GM19395 (cell line): ENCODE data around the gene SUPT3H.

Source experiments
- ATAC-seq: cut with Tn5 transposase; IDR thresholded peaks from one replicate; pipeline ENCODE4 v1.9.1; 2021; ENCODE audit warnings: mild to moderate bottlenecking, moderate library complexity; ENCODE audit not compliant: unreplicated experiment

SUPT3H gene

DNA sequence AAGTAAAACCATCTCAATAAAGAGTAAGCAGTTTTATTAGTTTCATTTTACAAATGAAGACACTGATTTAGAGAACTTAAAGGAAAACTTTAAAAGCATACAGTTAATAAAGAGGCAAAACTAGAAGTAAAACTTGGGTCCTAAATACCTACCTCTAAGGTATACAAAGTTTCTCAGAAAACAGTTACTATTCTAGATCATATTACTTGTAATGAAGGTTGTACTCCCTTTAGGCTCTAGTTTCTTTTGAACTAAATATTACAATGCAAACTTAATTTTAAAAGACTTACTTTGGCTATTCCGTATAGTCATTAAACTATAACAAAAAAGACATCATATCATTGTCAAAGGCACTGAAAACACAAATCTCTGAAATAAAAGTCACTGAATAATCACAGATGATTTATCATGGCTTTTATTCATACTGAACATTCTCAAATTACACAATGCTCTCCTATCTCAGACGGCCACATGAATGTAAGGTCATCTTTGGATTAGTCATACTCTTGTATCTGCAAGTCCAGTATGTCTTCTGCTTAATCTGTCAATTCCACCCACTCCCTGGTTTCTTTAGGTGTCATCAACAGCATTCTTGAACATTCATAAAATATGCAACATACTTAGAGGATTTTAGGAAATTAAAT, 411.2 kb downstream of the SUPT3H start:
- no peak for ATAC-seq

DNA sequence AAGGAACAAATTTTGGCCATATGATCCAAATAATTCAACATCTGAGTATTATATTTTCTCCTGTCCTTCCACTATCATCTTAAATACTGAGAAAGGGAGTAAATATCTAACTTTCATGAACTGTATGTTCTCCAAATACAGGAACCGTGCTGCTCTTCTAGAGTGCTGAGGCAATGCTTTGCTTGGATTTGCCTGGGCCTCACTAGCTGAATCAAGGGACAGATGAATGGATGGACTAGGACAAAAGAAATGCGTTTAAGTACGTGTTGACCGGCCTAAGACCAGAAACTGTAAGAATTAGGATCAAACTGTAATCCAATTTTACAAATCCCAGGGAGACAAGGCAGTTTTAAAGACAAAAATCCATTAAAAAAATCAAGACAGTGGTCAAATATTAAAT, 412.0 kb downstream of the SUPT3H start:
- no peak for ATAC-seq

DNA sequence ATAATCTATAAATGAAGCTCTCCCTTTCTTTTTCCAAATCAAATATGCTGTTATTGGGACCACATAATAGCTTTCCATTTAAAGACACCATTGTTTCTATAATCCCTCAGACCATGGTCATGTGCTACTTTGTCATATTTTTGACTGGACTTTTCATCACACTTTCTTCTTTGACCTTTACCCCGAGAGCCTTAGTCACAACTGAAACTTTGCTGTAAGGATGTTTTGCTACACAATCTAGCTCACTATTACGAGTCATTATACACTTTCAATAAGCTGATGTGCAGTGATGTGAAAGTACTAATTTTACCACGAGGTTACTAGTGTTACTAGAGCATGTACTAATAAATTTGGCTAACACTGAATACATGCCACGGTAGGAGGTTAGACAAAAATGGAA, 416.8 kb downstream of the SUPT3H start:
- ATAC-seq: no peak

DNA sequence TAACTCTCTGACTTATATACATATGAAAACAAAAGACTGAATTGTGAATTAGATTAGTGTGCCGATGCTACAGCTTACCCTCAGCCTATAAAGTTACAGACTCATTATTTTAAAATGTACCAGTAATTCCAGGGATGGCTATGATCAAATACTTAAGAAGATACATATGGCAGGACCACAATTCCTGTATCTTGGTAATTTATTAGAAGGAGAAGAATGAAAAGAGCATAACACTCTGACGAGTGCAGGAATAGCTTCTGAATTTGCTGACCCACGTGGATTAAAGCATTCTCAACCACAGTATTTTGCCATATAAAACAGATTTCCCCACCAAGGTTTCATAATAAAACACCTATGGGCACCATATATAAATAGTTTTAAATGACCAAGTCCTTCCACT, 418.1 kb downstream of the SUPT3H start:
- no peak for ATAC-seq

DNA sequence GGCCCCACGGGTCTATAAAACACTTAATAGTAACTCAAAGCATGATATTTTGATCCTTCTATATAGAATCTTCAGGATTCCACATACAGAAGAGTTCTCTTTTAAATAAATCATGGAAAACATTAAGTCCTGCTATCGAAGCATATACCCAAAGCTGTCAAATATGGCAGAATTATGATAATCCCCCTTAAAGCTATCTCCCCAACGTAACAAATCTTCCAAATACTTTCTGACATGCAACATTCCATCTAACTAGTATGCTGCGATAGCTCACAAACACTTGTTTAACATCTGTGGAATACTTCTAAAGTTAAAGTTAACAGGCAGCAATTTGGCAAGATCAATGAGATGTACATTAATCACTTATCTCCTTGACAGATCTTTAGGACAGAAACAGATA, 420.6 kb downstream of the SUPT3H start:
- no peak for ATAC-seq

DNA sequence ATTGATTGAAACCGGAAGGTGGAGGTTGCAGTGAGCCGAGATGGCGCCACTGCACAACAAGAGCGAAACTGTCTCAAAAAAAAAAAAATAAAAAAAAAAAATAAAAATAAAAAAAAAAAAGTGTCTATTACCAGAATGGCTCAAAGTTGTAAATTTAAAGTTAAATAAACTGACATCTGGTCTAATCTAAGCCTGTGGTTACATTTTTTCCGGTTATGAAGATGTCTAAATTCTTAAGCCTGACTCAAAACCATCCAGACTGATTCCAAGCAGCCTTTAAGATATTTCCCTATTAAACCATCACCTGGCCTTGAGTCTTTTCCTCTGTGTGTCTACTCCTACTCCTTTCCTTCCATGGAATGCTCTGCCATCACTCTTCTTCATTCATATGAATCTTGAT, 421.3 kb downstream of the SUPT3H start:
- no peak for ATAC-seq

DNA sequence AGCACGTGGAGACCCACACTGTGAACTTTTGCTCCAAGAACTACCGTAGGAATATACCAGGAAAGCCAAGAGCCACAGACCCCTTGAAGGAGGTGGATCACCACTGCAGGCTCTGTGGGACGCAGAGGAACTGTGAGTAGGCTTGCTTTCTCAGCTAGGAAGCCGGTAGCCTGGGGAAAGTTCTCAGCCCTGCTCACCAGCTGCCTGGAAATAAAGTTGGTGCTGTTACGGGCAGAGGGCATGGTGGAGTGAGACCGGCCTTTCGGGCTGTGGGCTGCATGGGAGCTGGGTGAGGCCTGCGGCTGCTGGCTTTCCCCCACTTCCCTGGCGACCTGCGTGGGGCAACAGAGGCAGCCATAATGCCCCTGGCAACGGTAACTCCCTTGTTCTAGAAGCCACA, 422.6 kb downstream of the SUPT3H start:
- no peak for ATAC-seq

DNA sequence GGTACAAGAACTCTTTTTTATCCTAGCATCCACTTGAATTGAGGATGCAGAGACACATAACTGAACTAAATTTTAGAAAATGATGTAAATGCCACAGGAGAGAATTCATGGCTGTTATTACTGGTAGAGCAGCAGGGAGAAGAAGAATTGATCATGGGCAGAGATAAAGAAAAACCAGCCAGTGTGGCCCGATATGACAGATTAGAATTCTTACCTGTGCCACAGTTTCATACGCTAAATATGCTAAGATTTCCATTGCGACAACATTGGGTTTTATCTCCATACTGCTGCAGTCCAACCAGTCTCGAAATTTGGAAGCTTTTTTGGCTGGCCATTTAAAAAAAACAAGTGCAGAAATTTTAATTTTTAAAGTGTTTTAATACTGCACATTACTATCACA, 423.5 kb downstream of the SUPT3H start:
- ATAC-seq: no peak

DNA sequence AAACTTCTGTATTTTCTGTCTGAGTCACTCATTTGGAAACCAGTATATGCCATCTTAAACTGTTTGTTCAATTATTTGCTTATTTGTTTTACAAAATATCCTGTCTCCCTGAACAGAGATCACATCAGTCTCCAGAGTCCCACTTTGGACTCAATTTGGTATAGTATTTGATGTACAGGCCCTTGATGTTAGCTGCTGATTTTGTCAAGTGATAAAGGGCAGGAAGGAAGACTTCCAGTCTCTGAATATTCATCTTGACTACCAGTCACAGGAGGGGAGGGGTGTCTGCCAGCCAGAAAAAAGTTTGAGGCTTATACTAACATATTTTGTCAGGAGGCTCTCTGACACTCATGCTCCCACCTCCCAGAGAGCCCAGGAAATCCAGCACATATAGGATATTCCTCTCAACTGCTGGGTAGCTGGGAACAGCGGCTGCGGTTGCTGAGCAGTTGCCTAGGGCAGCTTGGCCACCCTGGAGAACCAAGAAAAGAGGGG, 426.4 kb downstream of the SUPT3H start:
- no peak for ATAC-seq

DNA sequence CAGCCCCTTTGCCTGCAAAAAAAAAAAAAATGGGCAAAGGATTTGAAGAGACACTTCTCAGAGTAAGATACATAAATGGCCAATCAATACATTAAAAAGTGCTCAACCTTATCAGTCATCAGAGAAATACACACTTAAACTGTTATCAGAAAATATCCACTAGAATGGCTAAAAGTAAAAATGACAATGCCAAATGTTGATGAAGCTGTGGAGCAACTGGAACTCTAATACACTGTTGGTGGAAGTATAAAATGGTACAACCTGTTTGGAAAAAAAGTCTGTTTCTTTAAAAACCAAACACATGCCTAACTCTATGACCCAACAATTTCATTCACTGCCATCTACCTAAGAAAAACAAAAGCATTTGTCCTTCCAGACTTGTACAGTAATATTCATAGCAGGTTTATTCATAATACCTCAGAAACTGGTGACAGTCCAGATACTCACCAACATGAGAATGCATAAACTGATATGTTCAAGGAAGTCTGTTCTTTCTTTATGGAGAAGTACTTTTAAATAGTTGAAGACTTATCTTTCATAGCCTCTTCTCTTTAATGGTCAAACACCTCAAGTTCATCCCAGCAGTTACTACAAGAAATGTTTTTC, 428.0 kb downstream of the SUPT3H start:
- no peak for ATAC-seq

DNA sequence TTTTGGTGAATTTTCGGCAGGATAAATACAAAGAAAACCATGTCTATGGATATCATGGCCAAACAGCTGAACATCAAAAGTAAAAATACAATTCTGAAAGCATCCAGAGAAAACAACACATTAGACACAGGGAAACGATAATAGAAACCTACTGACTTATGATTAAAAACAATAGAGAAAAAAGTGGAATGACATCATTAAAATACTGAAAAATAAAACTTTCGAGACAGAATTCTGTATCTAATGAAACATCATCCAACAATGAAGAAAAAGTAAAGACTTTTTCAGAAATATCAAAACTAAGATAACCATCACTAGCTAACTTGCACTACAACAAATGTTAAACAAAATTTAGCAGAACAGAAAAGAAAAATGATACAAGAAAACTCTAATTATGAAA, 434.2 kb downstream of the SUPT3H start:
- no peak for ATAC-seq

DNA sequence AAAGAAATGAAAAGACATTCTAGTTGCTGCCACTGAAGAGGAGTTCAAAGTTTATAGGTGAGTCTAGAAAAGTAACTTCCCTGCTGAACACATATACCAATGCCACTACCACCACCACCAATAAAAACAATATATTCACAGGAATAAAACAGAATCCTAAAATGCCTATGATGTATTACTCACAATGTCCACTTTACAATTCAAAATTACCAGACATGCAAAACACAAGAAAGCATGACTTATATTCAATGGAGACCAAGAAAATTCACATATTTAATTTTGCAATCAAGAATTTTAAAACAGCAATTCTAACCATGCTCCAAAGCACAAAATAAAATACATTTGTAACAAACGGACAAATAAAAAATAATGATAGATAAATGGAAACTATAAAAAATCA, 434.9 kb downstream of the SUPT3H start:
- no peak for ATAC-seq

DNA sequence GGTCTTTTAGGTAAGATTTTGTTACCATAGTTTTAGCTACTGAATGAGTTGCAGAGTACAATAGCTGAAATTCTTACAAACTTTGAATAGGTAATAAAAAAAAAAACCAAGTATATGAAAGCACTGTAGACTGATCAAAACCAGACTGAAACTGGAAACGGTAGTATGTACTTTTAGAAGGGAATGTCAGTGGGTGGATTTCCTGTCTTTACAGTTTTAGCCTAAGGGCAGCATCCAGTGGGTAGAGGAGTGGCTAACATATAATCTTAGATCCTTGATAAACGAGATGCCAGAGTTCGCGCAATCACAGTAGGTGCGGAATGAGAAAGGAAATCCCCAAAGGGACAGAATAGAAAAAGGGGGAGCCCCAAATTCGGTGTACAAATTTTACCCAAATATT, 435.5 kb downstream of the SUPT3H start:
- no peak for ATAC-seq

DNA sequence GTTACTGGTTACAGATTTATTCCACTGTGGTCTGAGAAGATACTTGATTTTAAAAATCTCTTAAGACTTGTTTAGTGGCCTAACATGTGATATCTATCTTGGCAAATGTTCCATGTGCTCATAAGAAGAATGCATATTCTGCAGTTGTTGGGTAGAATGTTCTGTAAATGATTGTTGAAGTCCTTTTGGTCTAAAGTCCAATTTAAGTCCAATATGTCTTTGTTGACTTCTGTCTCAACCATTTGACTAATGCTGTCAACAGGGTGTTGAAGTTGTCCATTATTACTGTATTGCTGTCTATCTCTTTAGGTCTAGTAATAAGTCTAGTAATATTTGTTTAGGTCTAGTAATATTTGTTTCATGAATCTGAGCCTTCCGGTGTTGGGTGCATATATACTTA, 437.4 kb downstream of the SUPT3H start:
- ATAC-seq: no peak

DNA sequence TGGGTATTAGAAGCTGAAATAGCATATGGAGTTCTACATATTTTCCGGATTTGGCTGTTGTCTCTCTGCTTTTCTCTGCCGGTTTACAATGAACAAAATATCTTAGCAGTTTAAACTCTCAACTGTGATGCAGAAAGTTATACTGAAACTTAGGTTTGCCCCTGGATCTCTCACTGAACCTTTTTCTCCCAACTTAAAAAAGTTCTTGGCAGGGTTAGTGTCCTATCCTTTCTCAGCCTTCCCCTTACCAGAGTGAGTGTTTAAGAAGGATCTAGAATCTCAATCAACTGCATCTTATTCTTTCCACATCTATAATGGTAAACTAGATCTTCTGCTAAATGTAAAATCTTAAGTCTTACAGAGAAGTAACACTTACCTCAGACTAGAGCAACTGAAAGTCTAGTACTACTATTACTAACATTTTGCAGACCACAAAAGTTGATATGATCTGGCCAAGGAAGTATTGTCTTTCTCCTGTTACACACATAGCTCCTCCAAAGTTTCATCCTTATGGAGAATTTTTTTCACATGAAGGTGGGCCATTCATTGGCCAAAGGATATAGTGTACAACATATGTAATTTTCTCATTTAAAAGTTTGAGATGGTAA, 441.9 kb downstream of the SUPT3H start:
- ATAC-seq: no peak

DNA sequence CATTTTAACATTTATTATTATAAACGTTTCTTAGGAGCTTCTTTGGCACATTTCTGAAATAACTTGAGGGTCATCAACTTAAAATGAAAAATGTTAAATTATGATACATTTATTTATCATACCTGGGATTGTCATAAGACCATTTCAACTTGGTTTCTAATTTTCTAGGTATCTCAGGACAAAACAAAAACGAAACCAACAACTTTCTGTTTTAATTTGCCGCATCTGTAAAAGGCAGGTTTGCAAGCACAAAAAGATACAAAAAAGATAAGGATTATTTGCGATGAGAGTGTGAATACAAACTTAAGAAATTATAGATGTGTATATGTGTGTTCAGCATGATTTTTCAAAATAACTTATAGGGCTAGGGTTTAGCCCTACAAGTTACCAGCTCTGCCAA, 444.6 kb downstream of the SUPT3H start:
- ATAC-seq: no peak

DNA sequence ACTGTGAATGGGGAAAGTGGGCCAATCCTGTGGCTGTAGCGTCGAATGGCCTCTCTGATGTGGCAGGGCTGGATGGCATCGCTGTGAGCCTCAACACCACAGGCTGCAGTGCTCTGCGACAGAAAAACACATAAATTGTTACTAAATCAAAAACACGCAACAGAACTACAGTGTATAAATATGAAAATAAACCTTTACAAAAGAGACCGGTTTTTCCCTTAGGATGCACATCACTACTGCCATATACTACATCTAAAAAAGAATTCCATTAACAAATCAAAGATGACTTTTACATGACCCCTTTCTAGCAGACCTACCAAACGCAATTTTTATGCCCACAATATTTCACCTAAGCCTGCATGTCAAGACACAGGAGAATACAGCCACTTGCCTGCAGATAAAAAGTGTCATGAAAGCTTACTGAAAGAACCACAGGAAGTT, 445.1 kb downstream of the SUPT3H start:
- ATAC-seq: no peak

DNA sequence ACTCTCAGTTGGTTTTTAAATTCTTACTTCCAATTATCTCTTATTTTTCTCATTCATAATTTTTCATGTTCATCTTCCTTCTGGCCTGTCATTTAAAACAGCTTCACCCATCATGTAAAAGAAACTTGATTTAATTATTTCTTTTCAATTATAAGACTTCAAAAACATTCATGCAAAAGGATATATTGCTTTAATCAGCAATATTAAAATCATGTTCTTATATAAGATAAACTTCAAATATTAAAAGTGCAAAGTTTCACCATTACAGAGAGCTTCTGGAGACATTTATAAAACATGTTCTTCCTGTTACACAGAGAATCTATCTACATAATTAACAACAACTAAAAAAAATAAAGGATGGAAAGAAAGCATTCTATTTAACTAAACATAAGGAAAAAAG, 446.3 kb downstream of the SUPT3H start:
- ATAC-seq: no peak

DNA sequence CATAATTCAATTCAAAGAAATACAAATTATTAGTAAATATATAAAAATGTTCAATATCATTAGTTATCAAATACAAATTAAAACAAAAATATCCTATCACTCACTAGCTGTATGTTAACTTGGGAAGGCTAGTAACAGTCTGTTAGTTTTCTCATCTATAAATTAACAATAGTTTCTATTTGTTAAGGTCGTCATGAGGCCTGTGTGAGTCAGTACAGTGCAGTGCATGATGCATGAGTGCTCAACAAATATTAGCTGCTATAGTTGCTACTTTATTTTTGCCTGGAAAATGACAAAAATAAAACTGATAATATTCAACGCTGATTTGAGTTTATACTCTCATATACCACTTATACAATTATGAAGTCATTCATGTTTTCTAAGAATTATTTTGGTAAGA, 451.2 kb downstream of the SUPT3H start:
- no peak for ATAC-seq

DNA sequence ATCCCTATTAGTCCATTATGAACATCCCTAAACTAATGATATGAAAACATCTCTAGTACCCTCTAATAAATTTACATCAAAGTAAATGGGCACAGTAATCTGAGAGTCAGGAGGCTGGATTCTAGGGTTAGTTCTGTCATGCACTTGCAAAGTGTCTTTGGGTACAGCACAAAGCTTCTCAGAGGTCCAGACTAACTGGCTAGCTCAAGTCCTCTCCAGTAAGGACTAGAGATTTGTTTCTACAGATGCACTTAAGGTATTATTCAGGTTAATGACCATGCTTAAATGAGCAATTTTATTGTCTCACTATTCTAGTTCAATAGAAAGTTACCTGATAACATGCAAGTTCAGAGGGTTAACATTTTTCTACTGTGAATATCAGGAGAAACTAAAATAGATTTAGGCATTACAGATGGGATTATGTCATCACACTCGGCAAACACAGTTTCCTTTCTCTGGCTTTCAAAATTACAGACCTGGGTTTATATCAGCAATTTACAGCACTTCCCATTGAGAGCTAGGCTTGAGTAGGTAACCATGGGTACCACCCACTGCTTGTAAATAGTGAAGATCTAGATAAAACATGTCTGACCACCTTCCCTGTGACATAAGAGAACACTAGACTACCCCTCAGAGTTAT, 452.5 kb downstream of the SUPT3H start:
- no peak for ATAC-seq

DNA sequence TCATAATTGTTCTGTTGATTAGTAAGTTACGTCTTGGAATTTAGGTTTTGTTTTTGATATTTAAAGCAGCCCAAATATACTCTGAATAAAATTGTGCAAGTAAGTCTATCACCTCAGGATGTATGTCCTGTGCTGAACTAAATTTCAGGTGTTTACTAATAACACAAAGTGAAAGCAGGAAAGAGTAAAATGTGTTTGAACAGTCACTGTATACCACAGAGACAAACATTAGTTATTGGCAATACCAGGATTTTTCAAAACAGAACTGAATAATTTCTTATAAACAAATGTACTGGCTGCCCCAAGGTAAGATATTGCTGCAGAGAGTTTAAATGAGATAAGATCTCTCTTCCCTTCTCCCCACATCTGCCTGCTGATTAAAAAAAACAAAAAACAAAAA, 454.3 kb downstream of the SUPT3H start:
- ATAC-seq: no peak

DNA sequence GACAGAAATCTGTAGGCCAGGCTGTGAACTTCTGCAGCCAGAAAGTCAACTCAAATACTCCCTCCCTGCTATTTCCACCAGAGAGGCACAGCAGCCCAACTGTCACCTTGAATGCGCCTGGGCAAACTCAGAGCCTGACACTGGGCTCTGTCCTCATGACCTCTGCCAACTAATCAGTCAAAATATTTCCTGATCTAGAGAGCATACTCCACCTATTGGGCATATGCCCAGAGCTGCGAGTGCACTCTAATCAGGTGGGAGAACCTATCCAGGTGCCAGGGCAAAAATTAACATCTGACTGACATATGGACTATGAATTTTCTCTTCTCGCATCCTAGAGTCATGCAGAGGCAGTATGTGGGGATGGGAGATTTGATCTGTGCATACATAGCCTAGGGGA, 455.9 kb downstream of the SUPT3H start:
- ATAC-seq: no peak
